Eye (tissue), 1 donor: ENCODE measurements around the gene ABCG8.

ENCODE experiments used
- DNase-seq: peaks from one replicate; pipeline ENCODE4 v3.0.0-alpha.2; 2015

ABCG8 gene

GRCh38 chr2:43925431-43925830 is 86.7 kb downstream of the ABCG8 start:
- DNase-seq = no peak

- no peak for DNase-seq
Measured at GRCh38 chr2:43927442-43927841, 88.7 kb downstream of the ABCG8 start.

GRCh38 chr2:43931293-43931692 is 92.5 kb downstream of the ABCG8 start:
- no peak for DNase-seq
